Stimulated activated CD4-positive, alpha-beta T cell treated with anti-CD3 and anti-CD28 coated beads, Interleukin-12 subunit alpha, Interleukin-12 subunit beta, amount 100 ng/mL, for 48 hours (primary cell): ENCODE results near the gene MPEG1.

Experiments
- DNase-seq, 3 donors: peaks; one replicate each; pipeline ENCODE4 v3.0.0-alpha.2; 2020; ENCODE audit warnings: low read depth in 2 of 3, low spot score in 1 of 3

MPEG1 gene

DNA sequence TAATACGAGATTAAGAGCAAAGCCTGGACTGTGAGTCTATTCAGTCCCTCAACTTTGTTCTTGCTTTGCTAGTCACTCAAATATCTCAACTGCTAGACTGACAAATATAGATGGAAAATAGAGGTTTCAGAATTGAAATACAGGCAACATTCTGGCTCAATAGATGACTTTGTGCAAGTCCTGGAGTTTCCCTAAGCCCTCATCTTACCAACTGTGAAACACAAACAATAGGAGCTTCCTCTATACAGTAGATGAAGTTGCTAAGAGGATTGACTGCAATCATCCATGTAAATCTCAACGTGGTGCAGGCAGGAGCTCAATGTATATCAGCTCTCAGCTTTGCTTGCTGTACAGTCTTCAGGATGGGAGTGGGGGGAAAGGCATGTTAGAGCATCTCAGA, 6.2 kb upstream of the MPEG1 start:
- DNase-seq, result no peak

DNA sequence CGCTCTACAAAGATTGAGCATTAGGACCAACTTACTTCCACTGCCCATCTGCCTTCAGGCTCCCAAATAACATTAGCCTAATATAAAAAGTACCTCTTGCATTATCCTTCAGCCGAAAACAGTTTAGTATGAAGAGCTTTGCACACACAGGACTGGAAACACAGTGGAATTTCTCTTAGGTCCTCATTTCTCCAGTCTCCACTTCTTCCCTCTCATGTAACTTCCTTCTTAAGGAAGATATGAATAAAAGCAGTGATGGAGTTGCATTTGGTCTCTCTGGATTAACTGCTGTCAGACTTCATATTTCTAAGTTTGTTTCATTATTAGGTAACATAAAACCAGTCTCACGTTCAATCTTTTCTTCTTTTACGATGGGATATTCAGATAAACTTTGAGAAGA, 5.6 kb upstream of the MPEG1 start:
- DNase-seq, result no peak

DNA sequence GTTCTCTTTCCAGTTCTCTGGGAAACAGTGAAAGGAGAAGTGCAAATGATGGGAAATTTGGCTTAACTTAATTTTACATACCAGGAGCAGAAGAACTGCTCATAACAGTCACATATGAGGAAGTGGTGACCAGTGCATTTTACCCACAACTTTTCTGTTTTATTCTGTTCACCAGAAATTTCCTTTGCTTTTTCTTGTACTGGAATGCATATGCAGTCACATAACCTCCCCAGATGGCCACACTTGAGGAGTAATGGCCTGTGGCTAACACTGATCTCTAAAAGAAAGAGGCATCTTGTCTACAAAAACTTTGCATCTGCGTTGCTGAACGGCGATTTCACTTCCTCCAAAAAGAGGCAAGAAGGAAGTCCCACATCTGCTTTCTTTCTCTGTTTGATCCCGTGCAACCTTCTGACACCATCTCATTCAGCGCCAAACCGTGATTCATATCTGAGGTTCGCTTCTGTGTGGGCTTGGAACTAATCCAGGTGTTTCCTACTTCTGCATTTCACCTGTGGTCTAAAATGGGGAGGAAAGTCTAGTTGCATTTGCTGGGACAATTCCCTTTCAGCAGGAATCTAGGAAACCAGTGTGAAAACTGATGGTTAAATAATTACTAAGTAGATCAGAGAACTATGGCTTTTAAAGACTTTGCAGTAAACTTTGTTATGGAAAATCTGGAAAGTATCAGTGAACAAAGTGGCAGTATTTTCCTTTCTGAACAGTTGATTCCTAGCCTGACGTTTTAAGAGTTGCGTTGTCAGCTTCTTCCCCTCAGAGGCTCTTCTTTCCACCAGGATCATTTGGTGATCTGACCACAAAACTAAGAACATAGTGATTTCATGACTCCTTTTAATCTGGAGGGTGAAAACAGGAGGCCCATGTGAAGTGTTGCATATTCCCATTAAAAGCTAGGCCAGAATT, 4.2 kb upstream of the MPEG1 start:
- DNase-seq, result peak in 1 of 3 donors; percentile 10

DNA sequence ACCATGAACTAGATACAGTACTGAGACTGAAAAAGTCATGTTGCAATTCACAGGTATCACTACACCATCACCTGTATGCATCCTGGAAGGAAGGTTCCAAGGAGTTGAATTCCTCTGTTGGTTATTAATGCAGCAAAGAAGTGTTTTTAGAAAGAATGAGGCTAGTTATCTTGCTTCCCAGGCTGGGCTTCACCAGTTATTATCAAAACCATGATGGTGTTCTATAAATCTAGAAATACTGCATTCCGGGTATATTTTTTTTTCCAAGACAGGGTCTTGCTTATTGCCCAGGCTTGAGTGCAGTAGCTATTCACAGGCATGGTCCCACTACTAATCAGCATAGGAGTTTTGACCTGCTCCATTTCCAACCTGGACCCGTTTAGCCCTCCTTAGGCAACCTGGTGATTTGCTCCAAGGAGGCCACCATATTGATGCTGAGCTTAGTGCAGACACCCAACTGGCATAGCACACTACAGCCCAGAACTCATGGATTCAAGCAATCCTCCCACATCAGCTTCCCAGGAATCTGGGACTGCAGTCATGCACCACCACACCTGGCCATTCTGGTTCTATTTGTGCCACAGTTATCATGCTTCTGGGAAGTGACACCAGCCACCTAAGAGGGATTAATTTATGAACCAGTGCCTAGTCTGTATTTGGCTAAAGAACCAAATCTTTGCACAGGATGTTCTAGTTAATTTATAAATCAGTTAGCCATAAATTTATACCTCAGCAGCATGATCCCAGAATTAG, 1.6 kb upstream of the MPEG1 start:
- DNase-seq, result no peak

DNA sequence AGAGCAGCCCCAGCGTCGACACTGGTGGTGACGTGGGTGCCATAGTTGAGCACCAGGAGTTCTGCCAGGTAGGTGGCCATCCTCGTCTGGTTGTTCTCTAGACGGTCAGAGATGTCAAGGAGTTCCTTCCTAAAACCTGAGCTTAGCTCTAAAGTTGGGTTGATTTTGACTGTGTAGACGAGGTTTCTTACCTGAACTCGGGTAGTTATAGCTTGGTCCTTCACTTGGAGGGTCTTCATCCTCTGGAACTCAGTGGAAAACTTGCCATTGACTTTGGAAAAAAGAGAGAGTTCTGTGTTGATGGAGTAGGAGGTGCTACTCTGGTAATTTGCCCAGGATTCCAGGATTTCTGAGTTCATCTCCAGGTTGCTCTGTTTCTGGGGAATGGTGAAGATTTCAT, 505 bp downstream of the MPEG1 start:
- no peak for DNase-seq

DNA sequence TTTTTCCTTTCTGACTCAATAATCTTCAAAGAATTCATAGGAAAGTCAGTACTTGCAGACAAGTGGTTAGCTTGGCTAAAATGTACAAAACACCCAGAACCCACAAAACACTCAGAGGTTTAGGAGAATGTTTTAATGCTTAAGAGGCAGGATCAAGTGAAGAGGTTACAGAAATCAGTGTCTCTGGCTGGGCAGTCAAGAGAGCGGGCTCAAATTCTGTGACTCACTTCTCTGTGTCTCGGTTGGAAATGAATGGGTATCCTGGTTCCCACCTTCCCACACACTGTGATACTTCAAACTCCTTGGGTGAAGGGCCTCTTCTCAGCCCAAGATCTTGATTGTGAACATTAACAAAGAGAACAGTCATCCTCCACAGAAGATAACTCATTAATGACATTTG, 3.8 kb downstream of the MPEG1 start:
- DNase-seq, result peak in 1 of 3 donors; percentile 36

DNA sequence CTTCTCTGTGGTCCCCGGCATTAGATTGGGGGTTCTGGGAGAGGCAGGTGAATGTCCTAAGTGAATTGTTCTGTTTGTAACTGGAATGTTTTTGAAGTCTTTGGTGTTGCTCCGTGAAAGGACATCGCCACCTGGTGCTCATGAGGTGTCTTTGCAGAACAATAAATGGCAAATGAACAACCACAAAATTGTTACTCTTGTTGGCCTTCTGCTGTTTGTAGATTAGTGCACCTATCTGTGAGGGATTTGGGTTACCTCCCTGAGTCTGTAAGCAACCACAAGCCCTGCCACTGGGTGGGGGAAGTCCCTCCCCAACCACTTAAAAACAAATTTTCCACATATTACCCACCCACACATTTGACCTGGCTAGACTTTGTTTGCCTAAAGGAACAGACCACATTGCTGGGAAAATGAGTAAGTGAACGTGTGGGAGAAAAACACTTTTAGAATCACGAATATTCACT, 4.7 kb downstream of the MPEG1 start:
- peak; percentile 26 to 47 (median 27) for DNase-seq

DNA sequence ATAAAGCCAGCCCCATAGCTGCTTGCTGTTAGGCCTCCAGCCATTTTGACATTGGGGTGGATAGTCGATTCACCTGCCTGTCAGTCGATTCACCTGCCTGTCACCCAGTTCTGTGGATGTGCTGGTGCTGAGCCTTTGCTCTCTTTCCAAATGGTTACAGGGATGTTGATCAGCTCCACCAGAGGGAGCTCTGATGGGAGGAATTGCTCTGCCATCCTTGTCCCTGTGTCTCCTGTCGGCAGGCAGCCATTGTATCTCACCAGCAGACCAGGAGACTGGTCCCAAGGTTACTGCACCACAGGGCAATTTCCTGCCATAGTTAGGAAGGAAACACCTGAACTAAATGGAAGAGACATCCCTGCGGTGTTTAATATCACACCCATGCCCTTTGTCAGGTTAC, 6.1 kb downstream of the MPEG1 start:
- no peak for DNase-seq

DNA sequence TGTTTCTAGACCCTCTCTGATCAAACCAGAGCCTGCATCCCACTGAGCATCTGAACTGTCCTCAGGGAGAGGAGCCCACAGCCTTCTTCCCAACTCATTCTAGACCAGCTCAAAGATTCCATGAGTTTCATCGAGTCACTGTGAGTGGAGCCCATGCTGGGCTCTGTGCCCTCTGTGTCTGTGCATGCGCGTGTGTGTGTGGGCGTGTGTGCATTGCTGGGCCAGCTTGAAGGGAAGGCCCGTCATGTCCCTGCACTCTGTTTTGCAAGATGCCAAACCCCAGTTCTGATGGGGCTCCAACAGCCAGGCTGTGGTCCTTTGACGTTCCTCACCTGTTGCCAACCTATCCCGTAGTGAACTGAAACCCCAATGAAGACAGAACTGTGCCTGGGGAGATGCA, 7.1 kb downstream of the MPEG1 start:
- no peak for DNase-seq

DNA sequence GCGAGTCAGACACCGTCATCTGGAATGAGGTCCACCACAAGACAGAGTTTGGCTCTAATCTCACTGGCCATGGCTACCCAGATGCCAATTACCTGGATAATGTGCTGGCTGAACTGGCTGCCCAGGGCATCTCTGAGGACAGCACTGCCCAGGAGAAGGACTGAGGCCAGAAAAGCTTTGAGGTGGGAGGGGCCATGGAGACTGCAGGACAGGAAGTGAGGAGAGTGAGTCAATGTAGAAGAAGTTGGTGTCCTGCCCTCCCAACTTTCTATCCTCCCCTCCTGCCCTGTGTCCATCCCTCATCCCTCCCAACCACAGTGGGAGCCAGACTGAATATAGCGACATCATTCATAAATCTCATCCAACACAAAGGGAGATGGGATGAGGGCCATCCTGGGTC, 8.0 kb downstream of the MPEG1 start:
- DNase-seq, result no peak

DNA sequence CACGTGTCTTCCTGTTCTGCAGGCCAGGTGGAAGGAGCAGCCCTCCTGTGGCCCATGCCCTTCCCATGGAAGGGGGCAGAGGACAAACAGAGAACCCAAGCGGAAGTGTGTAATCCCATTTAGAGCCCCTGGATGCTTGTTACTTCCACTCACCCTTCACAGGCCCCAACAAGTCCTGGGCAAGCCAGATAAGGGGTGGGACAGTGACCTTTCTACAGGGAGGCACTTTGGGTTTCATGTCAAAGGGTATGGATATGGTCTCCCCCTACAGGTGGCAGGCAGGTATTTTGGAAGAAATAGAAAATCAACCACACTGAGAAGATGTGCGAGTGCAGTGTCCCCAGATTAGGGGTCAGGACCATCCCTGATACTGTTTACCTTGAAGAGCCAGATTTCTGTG, 11.4 kb downstream of the MPEG1 start:
- DNase-seq, result no peak

DNA sequence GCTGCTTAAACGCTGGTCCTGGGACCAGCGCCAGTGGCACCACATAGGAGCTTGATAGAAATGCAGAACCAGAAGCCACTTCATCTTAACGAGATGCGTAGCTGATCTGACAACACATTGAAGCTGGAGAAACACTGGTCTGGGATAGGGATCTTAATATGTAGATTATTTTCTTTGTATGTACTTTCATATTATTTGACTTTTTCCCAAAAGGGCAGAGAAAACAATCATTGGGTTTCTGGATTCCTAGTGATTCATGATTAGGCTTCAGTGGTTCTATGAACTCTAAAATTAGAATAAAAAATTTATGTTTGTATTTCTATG, 12.3 kb downstream of the MPEG1 start:
- DNase-seq, result no peak

DNA sequence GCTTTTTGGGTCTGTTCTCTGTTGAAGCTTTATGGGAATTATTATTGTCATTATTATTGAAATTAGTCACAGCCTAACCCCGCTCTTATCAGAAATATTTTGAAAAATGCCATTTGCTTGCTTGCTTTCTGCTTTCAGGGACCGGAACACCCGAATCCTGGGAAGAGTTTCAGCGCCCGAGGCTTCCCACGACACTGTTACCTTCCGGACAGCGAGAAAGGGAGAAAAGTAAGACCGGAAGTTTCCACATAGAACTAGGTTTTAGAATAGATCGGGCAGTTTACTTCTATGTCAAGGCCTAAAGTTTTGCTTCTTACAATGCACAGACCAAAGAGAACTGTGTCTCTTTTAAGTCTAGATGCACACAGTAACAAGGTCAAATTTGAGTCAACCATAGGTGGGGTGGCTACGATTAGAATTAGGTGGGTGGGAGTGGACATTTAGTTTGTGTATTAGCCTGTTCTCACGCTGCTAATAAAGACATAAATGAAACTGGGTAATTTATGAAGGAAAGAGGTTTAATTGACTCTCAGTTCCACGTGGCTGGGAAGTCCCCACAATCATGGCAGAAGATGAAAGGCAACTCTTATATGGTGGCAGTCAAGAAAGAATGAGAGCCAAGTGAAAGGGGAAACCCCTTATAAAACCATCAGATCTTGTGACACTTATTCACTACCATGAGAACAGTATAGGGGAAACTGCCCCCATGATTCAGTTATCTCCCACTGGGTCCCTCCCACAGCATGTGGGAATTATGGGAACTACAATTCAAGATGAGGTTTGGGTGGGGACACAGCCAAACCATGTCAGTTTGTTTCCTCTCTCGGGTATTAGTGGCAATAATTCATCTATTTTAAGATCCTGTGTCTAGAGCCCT, 12.9 kb downstream of the MPEG1 start:
- peak; percentile 5 to 30 (median 13) for DNase-seq

DNA sequence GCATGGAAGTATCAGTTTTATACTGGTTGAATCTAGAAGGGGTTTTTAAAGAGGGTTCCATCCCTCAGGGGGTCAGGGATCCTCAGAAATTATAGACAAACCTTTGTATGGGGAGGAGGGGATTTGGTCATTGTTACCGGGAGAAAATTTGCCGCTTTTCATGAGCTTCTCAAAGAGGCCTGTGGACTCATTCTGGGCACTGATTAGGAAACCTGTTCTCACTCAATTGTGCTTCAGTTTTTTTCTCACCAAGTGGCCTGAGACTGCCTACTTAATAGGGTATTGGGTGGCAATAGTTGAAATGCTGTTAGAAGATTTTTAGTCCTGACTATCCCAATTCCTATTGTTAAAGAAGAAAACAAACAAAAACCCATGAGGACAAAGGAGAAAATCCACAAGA, 14.0 kb downstream of the MPEG1 start:
- no peak for DNase-seq

DNA sequence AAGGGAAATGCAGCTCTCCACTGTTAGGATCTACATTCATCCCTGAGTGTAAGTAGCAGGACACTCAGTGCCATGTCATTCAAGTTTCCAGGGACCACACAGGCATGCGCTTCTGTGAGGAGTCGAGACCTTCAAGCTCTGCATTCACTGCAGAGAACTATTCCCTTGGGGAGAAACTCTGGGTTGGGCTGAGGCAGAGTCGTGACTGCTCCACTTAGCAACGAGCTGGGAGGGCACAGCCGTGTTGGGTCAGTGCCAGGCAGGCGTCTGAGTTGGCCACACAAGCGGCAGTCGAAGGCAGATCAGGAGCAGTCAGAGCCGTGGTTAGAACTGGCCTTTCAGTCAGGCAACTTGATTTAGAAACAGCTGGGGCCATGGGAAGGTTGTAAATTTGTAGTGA, 14.7 kb downstream of the MPEG1 start:
- no peak for DNase-seq

DNA sequence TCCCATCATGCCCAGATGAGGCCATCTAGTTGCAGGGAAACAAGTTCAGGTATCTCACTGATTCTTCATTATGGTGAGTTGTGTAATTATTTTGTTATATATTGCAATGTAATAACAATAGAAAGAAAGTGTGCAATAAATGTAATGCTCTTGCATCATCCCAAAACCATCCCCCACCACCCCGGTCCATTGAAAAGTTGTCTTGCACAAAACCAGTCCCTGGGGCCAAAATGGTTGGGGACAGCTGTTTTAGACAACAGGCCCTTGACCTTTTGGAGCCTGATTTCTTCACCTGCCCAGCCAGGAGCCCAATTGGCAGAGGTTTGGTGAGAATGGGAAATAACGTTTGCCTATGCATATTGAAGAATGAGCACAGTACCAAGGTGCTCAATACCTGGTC, 15.9 kb downstream of the MPEG1 start:
- no peak for DNase-seq

DNA sequence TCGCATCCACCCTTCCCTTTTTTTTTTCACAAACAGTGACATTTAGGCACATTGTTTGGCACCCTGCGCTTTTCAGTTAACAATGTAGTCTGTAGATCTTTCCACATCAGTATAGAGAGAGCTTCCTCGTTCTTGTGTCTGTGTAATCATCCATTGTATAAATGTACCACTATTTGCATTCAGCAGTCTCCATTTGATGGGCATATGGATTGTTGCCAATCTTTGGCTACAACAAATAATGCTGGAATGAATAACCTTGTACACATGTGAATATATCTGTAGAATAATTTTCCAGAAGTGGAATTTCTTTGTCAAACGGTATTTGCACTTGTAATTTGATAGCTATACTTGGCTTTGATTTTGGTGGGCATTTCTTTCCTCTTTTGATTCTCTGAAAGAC, 17.1 kb downstream of the MPEG1 start:
- DNase-seq, result no peak

DNA sequence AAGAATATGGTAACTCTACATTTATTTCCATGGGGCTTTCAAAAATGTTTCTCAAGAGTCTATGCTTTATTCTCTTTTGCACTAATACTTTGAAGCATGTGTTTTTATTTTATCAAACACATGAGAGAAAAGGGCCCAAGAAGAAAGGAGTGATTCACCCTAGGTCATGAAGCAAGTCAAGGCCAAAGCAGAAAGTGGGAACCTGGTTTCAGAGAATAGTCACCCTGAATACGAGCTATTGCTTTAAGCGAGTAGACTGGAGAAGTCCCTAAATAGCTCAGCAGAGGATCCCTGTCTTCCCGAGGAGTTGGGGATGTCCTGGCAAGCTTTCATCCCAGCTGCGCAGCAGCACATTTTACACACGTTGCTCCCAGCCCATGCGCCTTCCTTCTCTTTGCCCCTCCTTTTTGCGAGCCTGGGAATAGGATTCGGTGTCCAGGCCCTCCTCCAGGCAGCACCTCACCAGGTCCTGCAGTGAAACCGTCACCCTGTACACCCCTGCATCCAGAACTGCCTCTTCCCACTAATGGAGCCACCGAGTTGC, 19.1 kb downstream of the MPEG1 start:
- DNase-seq, result no peak

DNA sequence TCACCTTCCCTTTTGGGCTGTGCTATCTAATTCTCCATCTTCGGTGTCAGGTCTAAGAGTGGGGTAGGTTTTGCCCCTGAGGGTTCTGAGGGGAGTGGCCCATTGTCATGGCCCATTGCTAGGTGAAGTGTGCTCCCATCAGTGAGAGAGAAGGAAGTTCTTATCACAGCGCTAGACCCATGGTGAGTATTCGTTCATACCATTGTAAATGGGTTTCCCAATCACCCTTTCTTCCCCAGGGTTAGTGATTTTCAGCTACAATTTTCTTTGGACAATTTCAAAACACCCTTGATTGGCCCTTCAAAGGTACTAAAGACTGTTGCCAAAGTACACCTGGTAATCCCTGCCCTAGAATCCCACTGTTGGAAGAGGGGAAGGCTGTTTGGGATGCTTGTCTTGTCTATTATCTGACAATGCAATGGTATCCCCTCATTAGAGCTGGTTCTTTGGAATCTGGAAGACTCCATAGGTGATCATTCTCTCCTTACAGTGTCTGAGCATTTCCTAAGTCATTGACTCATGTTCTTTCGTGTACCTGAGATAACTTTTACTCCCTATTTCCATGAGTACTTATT, 20.2 kb downstream of the MPEG1 start:
- no peak for DNase-seq

DNA sequence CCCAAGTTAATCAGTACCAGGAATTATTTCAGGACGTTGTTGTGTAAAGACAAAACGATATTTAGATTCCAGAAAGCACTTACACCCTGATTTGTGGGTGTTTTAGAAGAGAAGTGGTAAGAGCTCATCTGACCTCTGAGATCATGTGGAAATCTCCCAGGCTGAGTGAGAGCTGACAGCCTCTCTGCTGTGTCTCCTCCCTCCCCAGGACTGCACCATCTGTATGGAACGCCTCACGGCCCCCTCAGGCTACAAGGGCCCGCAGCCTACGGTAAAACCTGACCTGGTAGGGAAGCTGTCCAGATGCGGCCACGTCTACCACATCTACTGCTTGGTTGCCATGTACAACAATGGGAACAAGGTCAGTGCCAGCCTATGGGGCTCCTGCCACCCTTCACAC, 20.8 kb downstream of the MPEG1 start:
- no peak for DNase-seq

DNA sequence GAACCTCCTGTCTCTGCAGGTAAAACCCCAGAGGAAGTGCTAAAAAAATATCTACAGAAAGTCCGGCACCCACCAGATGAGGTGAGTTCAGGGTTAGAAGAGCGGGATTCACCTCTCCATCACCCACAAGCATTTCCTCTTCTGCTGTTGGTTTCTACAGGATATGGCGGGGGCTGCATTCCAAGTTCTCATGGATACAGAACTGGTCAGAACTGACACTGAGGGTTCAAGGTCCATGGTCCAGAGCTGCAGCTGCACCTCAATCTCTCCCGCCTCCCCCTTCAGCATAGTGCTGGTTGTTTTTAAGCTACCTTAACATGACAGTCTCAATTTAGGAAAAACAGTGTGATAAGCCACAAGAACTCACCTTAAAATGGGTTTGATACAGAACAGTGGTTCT, 21.6 kb downstream of the MPEG1 start:
- no peak for DNase-seq
